Gastroesophageal sphincter (tissue), 3 donors: ENCODE data around the gene PTPN14.

Experiments used
- CTCF ChIP-seq, 4 experiments: fragments of 200-600 bp in 2 of 4; fragments of 450-650 bp in 2 of 4; sonication (generic) in 1 of 4; IDR thresholded peaks; one replicate each; pipeline ENCODE4 v1.5.1; 2017 to 2019; ENCODE audit warnings: antibody characterized with exemption in 4 of 4, mild to moderate bottlenecking in 2 of 4, moderate library complexity in 2 of 4
- EP300 ChIP-seq: sonication (generic); formaldehyde crosslinking; IDR thresholded peaks from one replicate; pipeline ENCODE4 v1.6.1; 2017; ENCODE audit warnings: antibody characterized with exemption, mild to moderate bottlenecking
- POLR2A ChIP-seq, 2 donors: fragments of 450-650 bp; IDR thresholded peaks; one replicate each; pipeline ENCODE4 v1.6.1; 2017; ENCODE audit warnings: antibody characterized with exemption in 2 of 2, mild to moderate bottlenecking in 2 of 2, moderate library complexity in 1 of 2
- POLR2AphosphoS5 ChIP-seq: sonication (generic); formaldehyde crosslinking; IDR thresholded peaks from one replicate; pipeline ENCODE4 v1.6.1; 2017; ENCODE audit warnings: antibody characterized with exemption

- TF ChIP-seq EP300, result no peak
- TF ChIP-seq POLR2AphosphoS5, result no peak
- no peak for TF ChIP-seq CTCF (IDR thresholded peaks at IDR 0.05)
- TF ChIP-seq POLR2A (IDR thresholded peaks at IDR 0.05), result no peak
Measured at GRCh38 chr1:214567481-214567980, 16.1 kb upstream of the PTPN14 start.
